Activated CD8-positive, alpha-beta memory T cell treated with anti-CD3 and anti-CD28 coated beads, Interleukin-2, amount 50 U/mL, for 24 hours (primary cell): ENCODE results near the gene DHCR7.

Experiments
- DNase-seq: peaks from one replicate; pipeline ENCODE4 v3.0.0-alpha.2; 2020; ENCODE audit errors: extremely low read depth

Gene DHCR7

GRCh38 chr11:71410363-71410966 is 37.7 kb downstream of the DHCR7 start:
- no peak for DNase-seq

- DNase-seq = no peak
Observed at GRCh38 chr11:71408826-71409225, 39.4 kb downstream of the DHCR7 start.

GRCh38 chr11:71407356-71407755 is 40.8 kb downstream of the DHCR7 start:
- no peak for DNase-seq

GRCh38 chr11:71406681-71407080 is 41.5 kb downstream of the DHCR7 start:
- no peak for DNase-seq

- DNase-seq = no peak
Observed at GRCh38 chr11:71404209-71404608, 44.0 kb downstream of the DHCR7 start.

GRCh38 chr11:71402878-71403277 is 45.3 kb downstream of the DHCR7 start:
- DNase-seq = no peak

GRCh38 chr11:71400216-71400615 is 48.0 kb downstream of the DHCR7 start:
- no peak for DNase-seq

- no peak for DNase-seq
Observed at GRCh38 chr11:71399341-71399740, 48.9 kb downstream of the DHCR7 start.

- DNase-seq = no peak
Observed at GRCh38 chr11:71397961-71398360, 50.2 kb downstream of the DHCR7 start.

- no peak for DNase-seq
Observed at GRCh38 chr11:71397331-71397860, 50.8 kb downstream of the DHCR7 start.

- no peak for DNase-seq
Observed at GRCh38 chr11:71396548-71397123, 51.6 kb downstream of the DHCR7 start.

- no peak for DNase-seq
Observed at GRCh38 chr11:71395774-71396173, 52.4 kb downstream of the DHCR7 start.

- no peak for DNase-seq
Observed at GRCh38 chr11:71395263-71395560, 53.0 kb downstream of the DHCR7 start.

- DNase-seq = no peak
Observed at GRCh38 chr11:71393283-71393682, 54.9 kb downstream of the DHCR7 start.

- DNase-seq = no peak
Observed at GRCh38 chr11:71391796-71392195, 56.4 kb downstream of the DHCR7 start.

- DNase-seq = no peak
Observed at GRCh38 chr11:71391352-71391751, 56.8 kb downstream of the DHCR7 start.

- DNase-seq = no peak
Observed at GRCh38 chr11:71388637-71389235, 59.5 kb downstream of the DHCR7 start.

- DNase-seq = no peak
Observed at GRCh38 chr11:71387784-71388636, 60.2 kb downstream of the DHCR7 start.

- DNase-seq = no peak
Observed at GRCh38 chr11:71387200-71387599, 61.0 kb downstream of the DHCR7 start.

GRCh38 chr11:71386202-71386601 is 62.0 kb downstream of the DHCR7 start:
- DNase-seq = no peak

- DNase-seq = no peak
Observed at GRCh38 chr11:71385091-71385490, 63.1 kb downstream of the DHCR7 start.

- DNase-seq = no peak
Observed at GRCh38 chr11:71384561-71384960, 63.6 kb downstream of the DHCR7 start.
